Stimulated activated CD4-positive, alpha-beta T cell treated with anti-CD3 and anti-CD28 coated beads, Interleukin-1b, Interleukin-23, amount 100 ng/mL, for 1 hour (primary cell): ENCODE results near the gene SMARCA2.

Source experiments
- DNase-seq, 2 donors: peaks; one replicate each; pipeline ENCODE4 v3.0.0-alpha.2; 2020; ENCODE audit warnings: low read depth in 2 of 2

Gene SMARCA2

DNA sequence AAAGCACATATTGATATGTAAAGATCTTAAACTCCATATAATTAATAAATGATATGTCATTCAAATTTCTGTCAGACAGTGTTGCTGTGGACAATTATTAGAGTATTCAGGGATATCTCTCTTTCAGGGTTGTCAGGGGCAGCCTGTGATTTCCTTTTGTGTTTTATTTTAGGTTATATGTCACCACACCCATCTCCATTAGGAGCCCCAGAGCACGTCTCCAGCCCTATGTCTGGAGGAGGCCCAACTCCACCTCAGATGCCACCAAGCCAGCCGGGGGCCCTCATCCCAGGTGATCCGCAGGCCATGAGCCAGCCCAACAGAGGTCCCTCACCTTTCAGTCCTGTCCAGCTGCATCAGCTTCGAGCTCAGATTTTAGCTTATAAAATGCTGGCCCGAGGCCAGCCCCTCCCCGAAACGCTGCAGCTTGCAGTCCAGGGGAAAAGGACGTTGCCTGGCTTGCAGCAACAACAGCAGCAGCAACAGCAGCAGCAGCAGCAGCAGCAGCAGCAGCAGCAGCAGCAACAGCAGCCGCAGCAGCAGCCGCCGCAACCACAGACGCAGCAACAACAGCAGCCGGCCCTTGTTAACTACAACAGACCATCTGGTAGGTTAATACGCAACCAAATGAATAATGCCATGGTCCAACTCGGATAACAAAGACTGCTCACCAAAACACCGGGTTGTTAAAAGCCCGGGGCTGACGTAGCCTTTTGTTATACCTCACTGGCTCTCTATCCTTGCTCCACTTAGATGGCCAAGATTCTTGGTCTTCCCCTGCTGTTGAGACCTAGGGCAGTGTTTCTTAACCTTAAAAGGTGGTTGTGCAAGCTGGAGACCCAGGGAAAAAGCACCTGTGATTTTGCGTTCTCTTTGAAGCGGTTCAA lies 24.4 kb downstream of the SMARCA2 start:
- DNase-seq, result no peak

DNA sequence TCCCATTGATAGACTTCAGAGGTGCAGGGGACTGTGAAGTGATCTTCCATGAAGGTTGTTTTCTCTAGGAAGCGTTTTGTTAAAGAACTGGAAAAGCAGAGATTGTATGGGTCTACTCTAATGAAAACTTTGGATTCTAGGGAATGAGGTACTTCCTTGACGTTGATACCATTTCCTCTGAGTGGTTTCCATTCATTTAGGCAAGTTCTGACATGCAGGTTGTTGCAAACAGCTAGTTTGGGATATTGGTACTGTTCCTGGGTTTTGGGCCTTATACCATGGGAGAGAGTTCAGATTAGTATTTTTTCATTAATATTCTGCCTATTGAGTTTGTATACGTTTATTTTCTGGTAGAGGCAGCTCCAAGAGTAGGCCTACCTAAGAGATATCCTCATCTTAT lies 25.7 kb downstream of the SMARCA2 start:
- DNase-seq, result no peak

GRCh38 chr9:2041736-2042135 lies 26.6 kb downstream of the SMARCA2 start:
- DNase-seq, result no peak

- DNase-seq, result no peak
Measured at GRCh38 chr9:2043243-2043642, 28.1 kb downstream of the SMARCA2 start.

DNA sequence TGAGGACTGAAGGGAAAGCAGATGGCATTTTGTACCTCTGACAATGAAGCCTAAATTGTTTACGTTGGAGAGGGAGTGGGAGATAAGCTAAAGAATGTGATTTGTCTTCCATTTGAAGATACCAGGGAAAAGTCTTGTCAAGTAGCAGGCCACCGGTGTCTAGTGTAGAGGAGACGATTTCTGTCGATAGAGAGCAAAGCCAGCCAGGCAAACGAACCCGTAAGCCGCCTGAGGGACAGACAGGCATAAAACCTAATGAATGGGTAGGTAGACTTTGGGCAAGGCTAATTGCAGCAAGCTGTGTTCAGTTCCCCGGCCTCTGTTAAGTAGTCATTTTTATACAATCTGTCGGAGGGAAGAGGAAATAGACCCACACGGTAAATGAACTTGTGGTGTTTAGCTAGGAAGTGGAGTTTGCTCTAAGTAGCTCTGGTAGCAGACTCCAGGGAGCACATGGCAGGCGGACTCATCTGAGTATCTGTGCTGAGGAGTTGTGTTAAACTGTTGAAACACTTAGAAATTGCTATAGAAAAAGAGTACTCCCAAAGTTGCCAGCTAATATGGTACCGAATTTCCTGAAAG lies 28.8 kb downstream of the SMARCA2 start:
- DNase-seq, result no peak

- no peak for DNase-seq
Measured at GRCh38 chr9:2047144-2047671, 32.1 kb downstream of the SMARCA2 start.

- DNase-seq, result no peak
Measured at GRCh38 chr9:2047916-2048315, 32.8 kb downstream of the SMARCA2 start.

GRCh38 chr9:2050236-2050635 lies 35.1 kb downstream of the SMARCA2 start:
- DNase-seq, result no peak

- DNase-seq, result peak; percentile 7 to 18
Measured at GRCh38 chr9:2053883-2054845, 39.0 kb downstream of the SMARCA2 start.

GRCh38 chr9:2055203-2055658 lies 40.1 kb downstream of the SMARCA2 start:
- no peak for DNase-seq

DNA sequence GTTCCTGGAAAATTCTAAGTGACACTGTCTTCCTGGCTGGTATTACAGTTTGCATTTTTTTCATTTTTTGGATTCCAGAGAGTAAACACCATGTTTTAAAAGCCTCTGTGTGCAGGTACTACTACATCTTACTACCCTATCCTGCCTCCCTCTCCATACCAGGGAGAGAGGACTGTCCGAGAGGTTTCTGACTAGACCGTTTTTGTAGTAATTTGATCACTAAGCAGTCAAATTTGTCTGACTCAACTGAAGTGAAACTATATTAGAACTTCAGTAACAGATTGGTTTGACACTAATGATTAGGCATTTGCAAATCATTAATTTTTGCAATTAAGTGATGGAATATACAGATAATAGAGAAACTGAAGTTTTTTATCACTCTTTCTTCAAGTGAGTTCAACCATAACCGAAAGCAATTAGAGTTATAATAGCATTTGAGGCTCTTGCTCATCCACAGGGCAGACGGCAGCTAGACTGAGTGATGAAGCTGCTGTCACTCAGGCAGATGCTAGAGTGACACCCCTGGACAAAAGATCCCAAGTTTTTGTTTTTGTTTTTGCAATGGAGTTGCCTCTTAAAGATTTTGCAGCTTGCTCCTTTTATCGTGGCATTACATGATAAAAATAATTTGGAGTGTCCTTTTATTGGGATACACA lies 44.3 kb downstream of the SMARCA2 start:
- DNase-seq, result no peak

GRCh38 chr9:2060424-2060823 lies 45.3 kb downstream of the SMARCA2 start:
- no peak for DNase-seq

DNA sequence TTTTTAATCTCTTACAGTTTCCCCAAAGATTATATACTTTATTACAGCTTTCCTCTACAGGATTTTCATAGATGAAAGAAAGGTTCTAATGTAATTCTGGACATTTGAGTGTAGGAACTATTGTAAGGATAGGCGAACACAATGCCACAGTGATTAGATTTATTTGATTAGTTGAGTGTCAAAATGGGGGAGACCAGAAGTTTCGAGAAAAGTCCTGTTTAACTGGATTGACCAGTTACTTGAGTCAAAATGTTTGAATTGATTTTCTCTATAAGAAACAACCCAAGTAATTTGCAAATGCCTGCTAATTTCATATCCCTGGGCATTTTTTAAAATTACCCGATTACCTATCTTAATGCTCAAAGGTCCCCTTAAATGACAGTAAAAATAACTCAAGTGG lies 50.6 kb downstream of the SMARCA2 start:
- no peak for DNase-seq

DNA sequence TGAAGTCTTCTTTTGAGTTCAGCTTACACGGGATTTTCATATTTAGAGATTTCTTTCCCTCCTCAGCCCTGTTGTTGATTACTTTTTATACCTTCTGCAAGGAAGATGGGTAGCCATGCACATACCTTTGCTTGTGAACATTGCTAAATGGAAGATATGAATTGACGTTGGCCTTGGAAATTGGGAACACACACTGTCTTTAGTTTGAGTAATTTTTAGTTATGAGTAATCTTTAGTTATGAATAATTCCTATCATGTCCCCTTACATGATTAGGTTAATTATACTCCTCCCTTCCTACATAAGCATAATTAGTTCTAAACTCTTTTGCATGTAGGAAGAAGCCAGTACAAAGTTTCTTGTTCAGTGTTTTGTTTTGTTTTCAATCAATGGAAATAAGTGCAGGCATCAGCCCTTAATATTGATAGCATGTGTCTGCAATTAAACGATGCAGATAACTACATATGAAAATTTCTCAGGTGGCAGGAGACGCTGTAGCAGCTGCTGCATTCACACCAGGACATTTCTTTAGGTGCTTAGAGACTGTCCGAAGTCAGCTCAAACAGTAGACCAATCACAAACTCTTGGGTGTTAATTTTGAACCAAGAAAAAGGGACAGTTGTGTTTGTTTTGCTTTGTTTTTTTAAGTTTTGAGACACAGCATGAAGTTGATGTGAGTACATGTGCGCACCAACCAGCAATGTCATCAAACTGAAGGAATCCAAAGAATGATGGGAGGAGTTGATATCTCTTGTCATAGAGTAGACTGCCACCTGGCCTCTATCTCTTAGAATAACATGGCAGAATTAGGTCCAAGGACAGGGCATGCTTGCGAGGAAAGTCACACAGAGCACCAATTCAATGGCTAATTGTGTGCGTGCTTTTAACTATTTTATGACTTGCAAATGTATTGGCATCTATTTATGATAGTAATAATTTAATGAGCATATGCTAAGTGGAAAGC lies 51.4 kb downstream of the SMARCA2 start:
- DNase-seq, result no peak

- DNase-seq, result no peak
Measured at GRCh38 chr9:2072752-2073405, 57.7 kb downstream of the SMARCA2 start.

DNA sequence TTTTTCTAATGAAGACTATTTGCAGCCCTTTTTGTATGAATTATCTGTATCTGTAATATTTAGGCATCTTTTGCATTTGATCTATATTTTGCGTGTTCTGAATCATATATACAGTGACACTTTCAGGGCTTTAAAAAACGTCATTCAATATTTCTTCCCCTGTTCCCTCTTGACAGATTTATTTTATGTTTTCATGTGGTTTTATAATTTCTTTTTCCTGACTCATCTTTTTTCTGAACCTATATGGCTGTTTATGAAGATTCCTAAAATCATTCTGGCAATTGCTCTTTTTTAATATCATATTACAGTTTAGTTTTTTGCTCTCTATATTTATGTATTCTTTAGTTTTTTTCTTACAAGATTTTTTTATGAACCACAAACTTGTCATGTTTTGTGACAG lies 67.6 kb downstream of the SMARCA2 start:
- no peak for DNase-seq

GRCh38 chr9:2083479-2083878 lies 68.3 kb downstream of the SMARCA2 start:
- no peak for DNase-seq

GRCh38 chr9:2085716-2086115 lies 70.6 kb downstream of the SMARCA2 start:
- no peak for DNase-seq

DNA sequence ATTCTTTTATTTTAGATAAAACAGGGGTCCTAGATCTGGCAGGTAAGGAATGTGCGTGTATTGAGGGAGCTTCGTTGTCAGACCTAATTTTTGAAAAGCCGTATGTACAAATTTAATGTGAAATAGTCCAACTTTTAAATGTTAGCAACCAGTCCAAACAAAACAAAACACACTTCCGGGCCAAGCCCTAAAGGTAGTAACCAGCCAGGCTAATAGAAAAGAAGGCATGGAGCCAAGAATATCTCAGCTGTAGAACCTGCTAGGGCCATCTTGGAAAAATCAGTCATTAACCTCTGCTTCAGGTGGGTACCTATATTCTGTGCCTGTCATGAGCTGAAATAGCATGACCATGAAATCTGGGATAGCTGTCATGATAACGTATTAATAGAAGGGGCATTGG lies 71.0 kb downstream of the SMARCA2 start:
- DNase-seq, result no peak

DNA sequence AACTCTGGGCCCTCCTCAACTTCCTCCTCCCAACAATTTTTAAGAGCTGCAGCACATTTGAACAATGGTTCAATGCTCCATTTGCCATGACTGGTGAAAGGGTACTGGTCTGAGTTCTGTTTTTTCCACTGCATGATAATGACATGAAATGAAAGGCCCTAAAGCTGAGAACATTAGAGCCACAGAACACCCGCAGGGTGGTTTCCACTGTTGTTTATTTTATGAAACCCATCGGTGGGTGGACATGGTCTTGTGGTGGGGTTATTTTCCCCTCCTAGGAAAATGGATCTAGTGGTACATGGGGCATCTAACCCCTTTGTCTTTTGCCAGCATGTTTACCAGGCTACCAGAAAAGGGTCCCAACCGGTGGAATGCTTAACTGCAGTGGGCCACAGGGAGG lies 71.8 kb downstream of the SMARCA2 start:
- no peak for DNase-seq
